GM19351 (cell line): Measurements from ENCODE around the gene MPRIP.
"Not testable (repeated sequence)": the region's sequence is repeated elsewhere in the genome, so short reads cannot be mapped to it uniquely, and the experiment has no call there.

Source experiments
- ATAC-seq: cut with Tn5 transposase; IDR thresholded peaks from one replicate; pipeline ENCODE4 v1.9.1; 2021; ENCODE audit warnings: mild to moderate bottlenecking, moderate library complexity; ENCODE audit not compliant: unreplicated experiment

The MPRIP gene

DNA sequence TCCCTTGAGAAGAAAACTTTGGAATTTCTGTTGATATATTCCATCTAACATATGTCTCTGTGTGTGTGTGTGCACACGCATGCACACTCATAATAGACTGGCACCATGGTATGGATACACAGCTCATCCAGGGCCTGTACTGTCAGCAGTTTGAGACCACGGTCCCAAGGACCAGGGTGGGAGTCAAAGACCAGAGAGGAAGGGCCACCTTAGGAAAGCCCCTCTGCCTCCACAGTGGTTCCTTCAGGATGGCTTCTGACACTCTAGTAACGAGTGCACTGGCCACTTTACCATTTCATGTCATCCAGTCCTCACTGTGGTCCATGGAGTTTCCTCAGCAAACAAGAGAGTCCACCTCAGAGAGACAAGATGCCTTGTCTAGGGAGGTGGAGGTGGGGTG is 82.1 kb downstream of the MPRIP start:
- ATAC-seq, result no peak

GRCh38 chr17:17125136-17126084 is 83.2 kb downstream of the MPRIP start:
- no peak for ATAC-seq

DNA sequence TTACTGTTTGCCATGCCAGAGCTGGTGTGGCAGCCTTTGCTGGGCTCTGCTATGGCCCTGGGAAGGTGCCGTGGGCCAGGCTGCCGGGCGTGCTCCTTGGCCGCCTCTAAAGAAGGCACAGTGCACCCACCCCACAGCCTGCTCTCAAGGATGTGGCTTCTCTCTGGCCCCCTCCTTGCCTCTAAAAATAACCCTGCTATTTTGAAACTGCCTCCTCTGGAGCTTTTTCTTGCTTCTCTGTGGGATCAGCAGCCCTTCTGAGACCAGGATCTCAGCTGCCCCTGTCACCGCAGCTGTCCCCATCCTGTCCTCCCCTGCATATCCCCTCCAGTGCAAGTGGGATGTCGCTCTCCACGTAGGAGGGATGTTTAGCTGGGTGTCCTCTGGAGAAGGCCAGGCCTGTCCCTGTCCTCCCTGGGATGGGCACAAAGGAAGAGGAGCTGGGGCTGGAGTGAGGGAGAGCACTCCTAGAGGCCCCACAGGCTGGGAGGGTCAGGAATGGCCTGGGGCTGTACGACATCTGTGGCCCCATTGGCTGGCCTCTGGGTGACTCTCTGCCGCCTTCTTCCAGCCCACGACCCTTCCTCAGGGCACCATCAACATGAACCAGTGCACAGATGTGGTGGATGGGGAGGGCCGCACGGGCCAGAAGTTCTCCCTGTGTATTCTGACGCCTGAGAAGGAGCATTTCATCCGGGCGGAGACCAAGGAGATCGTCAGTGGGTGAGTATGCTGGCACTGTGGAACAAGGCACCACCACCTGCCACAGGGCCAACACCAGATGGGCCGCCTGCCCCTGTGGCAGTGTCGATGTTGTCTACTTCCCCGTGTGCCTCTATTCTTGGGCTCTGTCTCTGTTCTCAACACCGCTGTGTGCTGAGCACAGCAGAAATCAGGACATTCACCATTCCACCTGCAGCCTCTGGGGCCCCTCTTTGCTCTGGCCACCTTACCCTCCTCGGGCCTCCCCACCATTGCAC is 84.2 kb downstream of the MPRIP start:
- no peak for ATAC-seq

- ATAC-seq, result no peak
Measured at GRCh38 chr17:17127156-17127555, 84.9 kb downstream of the MPRIP start.

- ATAC-seq, result no peak
Measured at GRCh38 chr17:17127730-17128291, 85.6 kb downstream of the MPRIP start.

DNA sequence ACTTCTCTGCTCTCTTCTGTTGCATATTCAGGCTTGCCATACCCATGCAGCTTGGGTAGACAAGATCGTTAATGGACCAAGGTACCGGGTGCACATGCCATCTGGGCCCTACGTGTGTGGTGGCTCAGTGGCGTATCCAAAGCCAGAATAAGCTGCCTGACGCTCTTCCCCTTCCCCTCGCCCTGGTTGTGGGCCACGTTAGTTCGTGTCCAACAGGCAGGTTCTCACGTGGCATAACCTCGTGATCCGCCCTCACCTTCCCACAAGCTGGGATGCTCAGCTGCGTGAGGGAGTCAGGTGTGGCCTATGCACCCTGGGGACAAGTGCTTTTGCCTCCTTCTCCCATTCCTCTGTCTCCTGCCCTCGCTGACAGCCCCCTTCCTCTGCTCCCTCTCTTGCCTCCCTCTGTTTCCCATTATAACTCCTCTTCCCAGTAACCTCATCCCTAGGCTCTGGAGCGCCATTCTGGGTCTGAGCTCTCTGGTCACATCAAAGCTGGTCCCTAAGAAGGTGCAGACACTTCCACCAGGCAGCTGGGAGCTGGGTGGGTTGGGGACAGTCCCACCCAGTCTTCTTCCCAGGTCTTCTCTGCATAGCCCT is 86.3 kb downstream of the MPRIP start:
- ATAC-seq, result no peak

GRCh38 chr17:17129466-17129865 is 87.2 kb downstream of the MPRIP start:
- no peak for ATAC-seq

DNA sequence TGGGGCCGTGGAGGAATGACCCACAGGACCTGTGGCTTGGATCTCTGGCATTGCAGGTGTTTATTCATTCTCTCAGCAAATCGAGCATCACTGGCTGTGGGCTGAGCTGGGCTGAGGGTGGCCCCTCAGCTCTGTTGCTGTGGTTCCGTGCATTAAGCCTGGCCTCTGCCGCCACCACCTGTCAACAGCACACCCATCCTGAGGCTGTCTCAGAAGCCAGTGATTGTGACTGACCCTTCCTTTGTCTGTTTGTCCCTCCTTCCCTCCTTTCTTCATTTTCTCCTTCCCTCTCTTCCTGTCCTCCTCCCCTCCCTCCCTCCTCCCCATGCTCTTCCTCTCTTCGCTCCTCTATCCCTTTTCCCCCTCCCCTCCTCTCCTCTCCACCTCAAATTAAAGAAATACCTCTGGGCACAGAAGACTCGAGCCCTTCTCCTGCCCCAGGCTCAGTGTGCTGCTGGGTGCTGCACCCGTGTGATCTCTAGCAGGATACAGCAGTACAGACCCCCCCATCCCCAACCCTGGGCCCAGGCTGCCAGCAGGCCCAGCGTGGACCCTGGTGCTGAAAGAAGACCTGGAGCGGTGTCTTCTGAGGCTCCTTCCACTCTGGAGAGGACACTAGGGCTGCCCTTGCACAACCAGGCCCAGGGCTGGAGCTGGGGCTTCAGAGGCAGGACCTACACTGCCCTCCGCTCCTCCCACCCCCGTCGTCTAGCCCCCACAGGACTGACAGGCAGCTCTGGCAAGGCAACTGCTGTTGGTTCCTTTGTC is 88.0 kb downstream of the MPRIP start:
- no peak for ATAC-seq

GRCh38 chr17:17131839-17132238 is 89.6 kb downstream of the MPRIP start:
- ATAC-seq, result no peak

DNA sequence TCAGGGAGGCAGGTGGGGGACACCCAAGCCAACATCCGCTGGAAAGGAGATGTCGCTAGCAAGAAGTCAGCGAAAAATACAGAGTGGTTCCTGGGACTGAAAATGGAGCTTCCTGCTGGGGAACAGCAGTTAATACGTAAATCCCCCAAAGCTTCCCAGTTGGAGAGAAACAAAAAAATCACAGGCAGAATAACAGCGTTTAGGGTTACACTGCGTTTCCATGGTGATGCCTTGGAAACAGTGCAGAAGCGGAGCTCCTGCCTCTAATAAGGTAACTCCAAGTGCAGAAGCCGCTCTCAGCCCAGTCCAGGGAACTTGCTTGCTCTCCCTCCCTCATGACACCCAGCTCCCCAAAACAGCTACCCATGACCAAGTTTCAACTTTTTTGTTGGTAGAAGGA is 90.5 kb downstream of the MPRIP start:
- no peak for ATAC-seq

GRCh38 chr17:17134051-17134956 is 92.0 kb downstream of the MPRIP start:
- ATAC-seq, result no peak

DNA sequence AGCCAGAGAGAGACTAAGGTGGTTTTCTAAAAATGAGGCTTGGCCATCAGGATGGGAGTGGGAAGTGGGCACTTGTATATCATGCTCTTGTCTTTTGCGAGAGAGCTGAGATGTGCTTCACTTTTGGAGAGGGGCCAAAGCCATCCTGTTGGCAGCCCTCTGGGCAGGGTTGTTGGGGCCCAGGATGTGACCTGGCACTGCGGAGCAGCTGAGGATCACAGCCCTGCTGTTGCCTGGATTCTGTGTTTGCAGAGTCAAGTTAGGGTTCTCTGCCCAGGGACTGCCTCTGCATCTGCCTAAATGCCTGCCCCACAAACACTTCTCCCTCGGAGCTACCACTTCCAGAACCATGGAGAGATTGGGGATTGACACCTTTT is 92.7 kb downstream of the MPRIP start:
- no peak for ATAC-seq

- ATAC-seq, result not testable (repeated sequence)
Measured at GRCh38 chr17:17136221-17136620, 94.0 kb downstream of the MPRIP start.

DNA sequence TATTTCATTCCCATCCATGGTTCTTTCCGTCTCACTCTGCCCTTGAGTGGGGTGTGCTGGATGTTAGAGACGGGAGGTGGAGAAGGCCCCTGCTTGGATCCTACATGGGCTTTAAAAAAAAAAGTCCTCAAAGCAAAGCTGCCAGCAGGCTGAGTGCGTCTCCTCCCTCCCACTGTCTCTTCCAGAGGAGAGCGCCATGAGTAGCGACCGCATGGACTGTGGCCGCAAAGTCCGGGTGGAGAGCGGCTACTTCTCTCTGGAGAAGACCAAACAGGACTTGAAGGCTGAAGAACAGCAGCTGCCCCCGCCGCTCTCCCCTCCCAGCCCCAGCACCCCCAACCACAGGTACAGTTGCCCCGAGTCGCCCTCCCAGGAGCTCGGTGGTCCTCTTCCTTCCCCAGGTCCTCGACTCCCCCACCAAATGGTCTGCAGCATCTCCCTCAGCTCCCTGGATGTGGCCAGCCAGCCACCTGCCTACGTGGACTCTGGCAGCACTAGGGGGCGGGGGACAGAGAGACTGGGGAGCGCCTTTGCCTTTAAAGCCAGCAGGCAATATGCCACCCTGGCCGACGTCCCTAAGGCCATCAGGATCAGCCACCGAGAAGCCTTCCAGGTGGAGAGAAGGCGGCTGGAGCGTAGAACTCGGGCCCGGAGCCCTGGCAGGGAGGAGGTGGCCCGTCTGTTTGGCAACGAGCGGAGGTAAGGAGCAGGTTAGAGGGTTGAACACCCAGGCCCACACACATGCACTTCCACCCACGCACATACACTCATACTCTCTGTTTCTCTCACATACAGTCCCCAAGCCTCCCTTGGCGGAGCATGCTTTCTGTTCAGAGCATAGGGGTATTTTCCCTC is 95.7 kb downstream of the MPRIP start:
- no peak for ATAC-seq

DNA sequence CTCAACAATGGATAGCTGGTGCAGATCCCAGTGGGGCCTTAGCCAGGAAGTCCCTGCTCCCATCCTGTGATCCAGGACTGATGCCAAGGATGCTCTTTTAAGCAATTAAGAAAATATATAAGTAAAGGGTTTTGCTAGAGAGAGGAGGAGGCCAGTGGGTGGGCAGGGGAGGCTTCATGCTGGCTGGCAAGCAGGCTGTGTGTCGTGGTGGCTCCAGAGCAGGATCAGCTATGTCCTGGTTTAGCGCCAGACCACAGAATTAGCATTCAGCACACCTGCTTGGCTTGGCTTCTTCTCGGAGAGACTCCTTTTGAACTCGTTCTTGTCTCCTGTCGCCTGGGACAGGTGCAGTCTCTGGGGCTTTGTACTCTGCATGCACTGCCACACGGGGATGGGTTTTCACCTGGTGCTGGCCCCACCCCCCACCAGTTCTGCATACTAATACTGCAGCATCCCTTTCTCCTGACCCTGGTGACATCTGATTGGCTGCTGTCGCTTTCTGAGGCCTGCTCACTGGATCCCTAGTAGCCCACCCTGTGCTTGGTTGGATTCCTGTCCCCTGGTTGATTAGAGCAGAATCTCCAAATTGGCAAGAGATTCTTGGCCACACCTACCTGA is 97.8 kb downstream of the MPRIP start:
- no peak for ATAC-seq

- no peak for ATAC-seq
Measured at GRCh38 chr17:17140590-17140980, 98.3 kb downstream of the MPRIP start.

DNA sequence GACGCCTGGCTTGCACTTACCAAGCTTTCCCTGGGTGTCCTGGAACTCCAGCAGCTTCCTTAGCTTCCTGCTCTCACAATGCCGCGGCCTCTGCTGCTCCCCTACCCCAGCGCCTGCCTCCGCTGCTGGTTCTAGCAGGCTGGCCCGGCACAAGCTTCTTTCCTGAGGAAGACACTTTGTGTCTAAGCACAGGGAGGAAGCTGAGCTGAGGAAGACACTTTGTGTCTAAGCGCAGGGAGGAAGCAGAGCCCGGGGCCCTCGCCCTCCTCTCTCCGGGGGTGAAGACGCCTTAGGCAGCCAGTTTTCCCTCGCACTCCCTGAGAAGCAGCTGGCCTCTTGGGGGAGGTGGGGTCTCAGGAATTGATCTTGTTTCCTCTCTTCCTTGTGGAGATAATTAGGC is 99.0 kb downstream of the MPRIP start:
- no peak for ATAC-seq
